GM19372 (cell line): Measurements from ENCODE around the gene TACC3.

Experiments used
- ATAC-seq: cut with Tn5 transposase; IDR thresholded peaks from one replicate; pipeline ENCODE4 v1.9.1; 2021; ENCODE audit warnings: mild to moderate bottlenecking, low read depth, moderate library complexity; ENCODE audit not compliant: unreplicated experiment

The TACC3 gene

GRCh38 chr4:1743975-1744374 is 22.7 kb downstream of the TACC3 start:
- ATAC-seq: no peak

- no peak for ATAC-seq
These were observed 23.2 kb downstream of the TACC3 start for GRCh38 chr4:1744552-1744951.

- ATAC-seq: no peak
These were observed 23.8 kb downstream of the TACC3 start for GRCh38 chr4:1745165-1745564.

- ATAC-seq: no peak
These were observed 24.4 kb downstream of the TACC3 start for GRCh38 chr4:1745697-1746096.

- peak; percentile 65 for ATAC-seq
These were observed 25.0 kb downstream of the TACC3 start for GRCh38 chr4:1746265-1746691.

- ATAC-seq: no peak
These were observed 25.7 kb downstream of the TACC3 start for GRCh38 chr4:1746919-1747602.

- no peak for ATAC-seq
These were observed 26.3 kb downstream of the TACC3 start for GRCh38 chr4:1747603-1747967.

GRCh38 chr4:1748465-1748995 is 27.2 kb downstream of the TACC3 start:
- ATAC-seq: no peak

- ATAC-seq: no peak
These were observed 28.0 kb downstream of the TACC3 start for GRCh38 chr4:1749370-1749769.

GRCh38 chr4:1749826-1750225 is 28.5 kb downstream of the TACC3 start:
- ATAC-seq: no peak

- ATAC-seq: no peak
These were observed 29.2 kb downstream of the TACC3 start for GRCh38 chr4:1750381-1751154.

- no peak for ATAC-seq
These were observed 30.0 kb downstream of the TACC3 start for GRCh38 chr4:1751155-1751918.

- no peak for ATAC-seq
These were observed 30.6 kb downstream of the TACC3 start for GRCh38 chr4:1751919-1752283.

GRCh38 chr4:1752284-1753041 is 31.1 kb downstream of the TACC3 start:
- no peak for ATAC-seq

- ATAC-seq: no peak
These were observed 32.0 kb downstream of the TACC3 start for GRCh38 chr4:1753294-1753696.

GRCh38 chr4:1753697-1754311 is 32.5 kb downstream of the TACC3 start:
- ATAC-seq: no peak

GRCh38 chr4:1754336-1754735 is 33.0 kb downstream of the TACC3 start:
- no peak for ATAC-seq

GRCh38 chr4:1755297-1755696 is 34.0 kb downstream of the TACC3 start:
- ATAC-seq: no peak

GRCh38 chr4:1756079-1756478 is 34.8 kb downstream of the TACC3 start:
- no peak for ATAC-seq
